BLaER1 treated with 17β-estradiol and CSF1 and Interleukin-3, amounts not matched to agents 10 nM and 100 nM (cell line): Measurements from ENCODE around the gene CRAT.

Experiments used
- H3K27ac ChIP-seq, 11 experiments: shearing (Covaris generic); formaldehyde crosslinking; 2 replicates each; pipeline ENCODE4 v1.8.1; 2022
- H3K27me3 ChIP-seq, 11 experiments: shearing (Covaris generic); formaldehyde crosslinking; 2 replicates each; pipeline ENCODE4 v1.8.1; 2022
- H3K36me3 ChIP-seq, 11 experiments: shearing (Covaris generic); formaldehyde crosslinking; 2 replicates each; pipeline ENCODE4 v1.8.1; 2022
- H3K4me1 ChIP-seq, 10 experiments: shearing (Covaris generic); formaldehyde crosslinking; 2 replicates each; pipeline ENCODE4 v1.8.1; 2022
- H3K4me2 ChIP-seq, 11 experiments: shearing (Covaris generic); formaldehyde crosslinking; 2 replicates each; pipeline ENCODE4 v1.8.1; 2022
- H3K4me3 ChIP-seq, 10 experiments: shearing (Covaris generic); formaldehyde crosslinking; 2 replicates each; pipeline ENCODE4 v1.8.1; 2022
- H3K9ac ChIP-seq, 11 experiments: shearing (Covaris generic); formaldehyde crosslinking; 2 replicates each; pipeline ENCODE4 v1.8.1; 2022
- H3K9me3 ChIP-seq, 11 experiments: shearing (Covaris generic); formaldehyde crosslinking; replicated peaks in 1 of 11; 2 replicates each; pipeline ENCODE4 v1.8.1; 2022
- H4K20me1 ChIP-seq, 11 experiments: shearing (Covaris generic); formaldehyde crosslinking; 2 replicates each; pipeline ENCODE4 v1.8.1; 2022
- Cebpa-rat ChIP-seq, 11 experiments: shearing (Covaris generic); IDR thresholded peaks; 2 replicates each; pipeline ENCODE4 v1.8.1; 2022

The CRAT gene

GRCh38 chr9:129110740-129111527, at the start of gene CRAT, which contains the start of gene PTPA:
CRAT (minus strand) TSS chr9:129110793; CDS start chr9:129110509, 284 bp downstream.
PTPA (plus strand) TSS chr9:129111415; CDS start chr9:129111601, 186 bp downstream.
- peak within 1 kb of the TSS; percentile 93 to 100 (median 98) for H3K4me2 ChIP-seq
- peak within 1 kb of the TSS; percentile 78 to 98 (median 90) for H3K4me3 ChIP-seq
- H3K27me3 ChIP-seq = no peaks in the 10 kb centered on the region
- H3K9me3 ChIP-seq = no peaks in the 10 kb centered on the region
- H3K9ac ChIP-seq = peak within 1 kb of the TSS; percentile 92 to 98 (median 94)
- peaks cover 0 to 27% (median 15%) of the 10 kb centered on the region in 11 experiments; a peak in 13 of 22 replicates for H3K36me3 ChIP-seq
- H4K20me1 ChIP-seq = peaks cover 0 to 35% (median 10%) of the 10 kb centered on the region in 11 experiments; a peak in 14 of 22 replicates
- TF ChIP-seq Cebpa-rat (IDR thresholded peaks at IDR 0.05) = no peak
- H3K4me1 ChIP-seq = peaks cover 52 to 67% (median 61%) of the 10 kb centered on the region in 10 experiments
- peak within 1 kb of the TSS; percentile 75 to 97 (median 92) for H3K27ac ChIP-seq

- H4K20me1 ChIP-seq = peaks cover 0 to 14% (median 0%) of the 10 kb centered on the region in 11 experiments; a peak in 1 of 22 replicates
- no peak overlapping the region for H3K27ac ChIP-seq
- TF ChIP-seq Cebpa-rat (IDR thresholded peaks at IDR 0.05) = no peak
Measured at GRCh38 chr9:129156163-129156562, 45.6 kb upstream of the CRAT start.

GRCh38 chr9:129154866-129155477, 44.4 kb upstream of the CRAT start:
- Histone ChIP-seq H3K9ac (peak overlapping the region in 1 of 11 experiments; percentile 22; a peak in 2 of 22 replicates), H3K36me3 (peaks cover 0 to 33% (median 20%) of the 10 kb centered on the region in 11 experiments; a peak in 13 of 22 replicates), H3K4me3 (no peak overlapping the region), H3K27me3 (no peaks in the 10 kb centered on the region), H3K27ac (no peak overlapping the region), H4K20me1 (peaks cover 0 to 14% (median 0%) of the 10 kb centered on the region in 11 experiments; a peak in 2 of 22 replicates), H3K4me2 (no peak overlapping the region), H3K9me3 (no peaks in the 10 kb centered on the region), H3K4me1 (peaks cover 0 to 10% (median 3%) of the 10 kb centered on the region in 10 experiments; a peak in 13 of 20 replicates)
- TF ChIP-seq Cebpa-rat (IDR thresholded peaks at IDR 0.05) = no peak

More at GRCh38 chr9:129156163-129156562, 45.6 kb upstream of the CRAT start:
- H3K4me1 ChIP-seq = peaks cover 6 to 22% (median 13%) of the 10 kb centered on the region in 10 experiments; a peak in 17 of 20 replicates
- no peak overlapping the region for H3K4me2 ChIP-seq
- H3K9me3 ChIP-seq = no peaks in the 10 kb centered on the region
- no peaks in the 10 kb centered on the region for H3K27me3 ChIP-seq
- H3K36me3 ChIP-seq = peaks cover 0 to 22% (median 13%) of the 10 kb centered on the region in 11 experiments; a peak in 12 of 22 replicates
- no peak overlapping the region for H3K9ac ChIP-seq
- H3K4me3 ChIP-seq = no peak overlapping the region

GRCh38 chr9:129151469-129151868, 40.9 kb upstream of the CRAT start:
- TF ChIP-seq Cebpa-rat (IDR thresholded peaks at IDR 0.05) = no peak
- H3K9me3 ChIP-seq = no peaks in the 10 kb centered on the region
- H3K36me3 ChIP-seq = peaks cover 10 to 63% (median 34%) of the 10 kb centered on the region in 11 experiments; a peak in 21 of 22 replicates
- H3K27ac ChIP-seq = no peak overlapping the region; a peak in 1 of 22 replicates
- no peak overlapping the region for H3K4me3 ChIP-seq
- no peak overlapping the region for H3K9ac ChIP-seq
- peaks cover 0 to 29% (median 0%) of the 10 kb centered on the region in 11 experiments; a peak in 6 of 22 replicates for H4K20me1 ChIP-seq
- H3K4me1 ChIP-seq = peaks cover 15 to 33% (median 21%) of the 10 kb centered on the region in 10 experiments; a peak in 18 of 20 replicates
- no peak overlapping the region for H3K4me2 ChIP-seq
- no peaks in the 10 kb centered on the region for H3K27me3 ChIP-seq

GRCh38 chr9:129150672-129151211, 40.1 kb upstream of the CRAT start:
- Histone ChIP-seq H3K36me3 (peaks cover 16 to 70% (median 41%) of the 10 kb centered on the region in 11 experiments), H3K4me2 (no peak overlapping the region), H3K27ac (no peak overlapping the region), H3K27me3 (no peaks in the 10 kb centered on the region), H3K9ac (no peak overlapping the region; a peak in 1 of 22 replicates), H3K9me3 (no peaks in the 10 kb centered on the region), H3K4me3 (no peak overlapping the region), H4K20me1 (peaks cover 0 to 29% (median 0%) of the 10 kb centered on the region in 11 experiments; a peak in 6 of 22 replicates), H3K4me1 (peaks cover 18 to 40% (median 29%) of the 10 kb centered on the region in 10 experiments; a peak in 19 of 20 replicates)
- TF ChIP-seq Cebpa-rat (IDR thresholded peaks at IDR 0.05) = no peak

GRCh38 chr9:129150122-129150521, 39.5 kb upstream of the CRAT start:
- no peaks in the 10 kb centered on the region for H3K27me3 ChIP-seq
- H3K9me3 ChIP-seq = no peaks in the 10 kb centered on the region
- H4K20me1 ChIP-seq = peaks cover 0 to 25% (median 0%) of the 10 kb centered on the region in 11 experiments; a peak in 6 of 22 replicates
- H3K4me1 ChIP-seq = peaks cover 24 to 46% (median 35%) of the 10 kb centered on the region in 10 experiments; a peak in 19 of 20 replicates
- H3K4me3 ChIP-seq = no peak overlapping the region
- H3K36me3 ChIP-seq = peaks cover 16 to 73% (median 43%) of the 10 kb centered on the region in 11 experiments
- 0 out of 22 replicates have a peak overlapping the region, but pooled peaks of 1 of the 11 experiments have one; percentile 9 for H3K9ac ChIP-seq
- no peak overlapping the region for H3K4me2 ChIP-seq
- H3K27ac ChIP-seq = 0 out of 22 replicates have a peak overlapping the region, but pooled peaks of 1 of the 11 experiments have one; percentile 44
- no peak for TF ChIP-seq Cebpa-rat (IDR thresholded peaks at IDR 0.05)

GRCh38 chr9:129149442-129149841, 38.8 kb upstream of the CRAT start:
- Histone ChIP-seq H3K27ac (peak overlapping the region in 2 of 11 experiments; percentile 15 to 44; a peak in 2 of 22 replicates), H3K27me3 (no peaks in the 10 kb centered on the region), H4K20me1 (peaks cover 0 to 18% (median 0%) of the 10 kb centered on the region in 11 experiments; a peak in 6 of 22 replicates), H3K4me3 (no peak overlapping the region), H3K4me2 (peak overlapping the region in 2 of 11 experiments; percentile 3 to 15; a peak in 3 of 22 replicates), H3K4me1 (peaks cover 31 to 53% (median 41%) of the 10 kb centered on the region in 10 experiments; a peak in 19 of 20 replicates), H3K9ac (peak overlapping the region in 5 of 11 experiments; percentile 9 to 44 (median 26); a peak in 3 of 22 replicates), H3K9me3 (no peaks in the 10 kb centered on the region), H3K36me3 (peaks cover 16 to 72% (median 41%) of the 10 kb centered on the region in 11 experiments)
- TF ChIP-seq Cebpa-rat (IDR thresholded peaks at IDR 0.05) = no peak
